ENCODE measurements around the gene STOX1.
"Not testable (repeated sequence)": the region's sequence is repeated elsewhere in the genome, so short reads cannot be mapped to it uniquely, and the experiment has no call there.

Gene STOX1

GRCh38 chr10:68828833-68829232 lies 1.5 kb downstream of the STOX1 start:
- no peak for DNase-seq (ENCODE audit: low spot score)

GRCh38 chr10:68829521-68829920 lies 2.2 kb downstream of the STOX1 start:
- DNase-seq (ENCODE audit: low spot score), result no peak

GRCh38 chr10:68829952-68830351 lies 2.6 kb downstream of the STOX1 start:
- no peak for DNase-seq (ENCODE audit: low spot score)

- no peak for DNase-seq (ENCODE audit: low spot score)
These were observed 4.7 kb downstream of the STOX1 start for GRCh38 chr10:68831961-68832455.

GRCh38 chr10:68832601-68833000 lies 5.3 kb downstream of the STOX1 start:
- no peak for DNase-seq (ENCODE audit: low spot score)

GRCh38 chr10:68837626-68838322 lies 10.4 kb downstream of the STOX1 start:
- DNase-seq (ENCODE audit: low spot score), result no peak

GRCh38 chr10:68840650-68841049 lies 13.3 kb downstream of the STOX1 start:
- not testable (repeated sequence) for DNase-seq (ENCODE audit: low spot score)

- DNase-seq (ENCODE audit: low spot score), result no peak
These were observed 20.9 kb downstream of the STOX1 start for GRCh38 chr10:68848281-68848680.

- no peak for DNase-seq (ENCODE audit: low spot score)
These were observed 21.5 kb downstream of the STOX1 start for GRCh38 chr10:68848806-68849205.

- DNase-seq (ENCODE audit: low spot score), result no peak
These were observed 29.0 kb downstream of the STOX1 start for GRCh38 chr10:68856352-68856751.

GRCh38 chr10:68857005-68857404 lies 29.7 kb downstream of the STOX1 start:
- DNase-seq (ENCODE audit: low spot score), result no peak

- no peak for DNase-seq (ENCODE audit: low spot score)
These were observed 33.9 kb downstream of the STOX1 start for GRCh38 chr10:68861253-68861652.

GRCh38 chr10:68864611-68865010 lies 37.3 kb downstream of the STOX1 start:
- no peak for DNase-seq (ENCODE audit: low spot score)

GRCh38 chr10:68868173-68868572 lies 40.8 kb downstream of the STOX1 start:
- not testable (repeated sequence) for DNase-seq (ENCODE audit: low spot score)

GRCh38 chr10:68869623-68870022 lies 42.3 kb downstream of the STOX1 start:
- peak; percentile 4 for DNase-seq (ENCODE audit: low spot score)

GRCh38 chr10:68870061-68870460 lies 42.7 kb downstream of the STOX1 start:
- DNase-seq (ENCODE audit: low spot score), result no peak

- DNase-seq (ENCODE audit: low spot score), result no peak
These were observed 43.3 kb downstream of the STOX1 start for GRCh38 chr10:68870545-68871104.

- no peak for DNase-seq (ENCODE audit: low spot score)
These were observed 43.9 kb downstream of the STOX1 start for GRCh38 chr10:68871105-68871711.

GRCh38 chr10:68871731-68872342 lies 44.5 kb downstream of the STOX1 start:
- peak; percentile 29 for DNase-seq (ENCODE audit: low spot score)

- no peak for DNase-seq (ENCODE audit: low spot score)
These were observed 49.2 kb downstream of the STOX1 start for GRCh38 chr10:68876246-68877138.

GRCh38 chr10:68877482-68878110 lies 50.3 kb downstream of the STOX1 start:
- no peak for DNase-seq (ENCODE audit: low spot score)
